MCF 10A (cell line): Measurements from ENCODE around the gene PRMT7. TPM values are rescaled to one million over a fixed set of nuclear protein-coding genes. Genes with fewer than 3 reads are reported as not detected.

Experiments used
- Bru-seq: library from RNA; stranded (reverse); fragments of 400-500 nt; gene quantifications from one replicate; lab custom pipeline; 2021; lab: Mats Ljungman, UMichigan
- BruChase-seq, 2 experiments: library from RNA; stranded (reverse); fragments of 400-500 nt; gene quantifications; one replicate each; lab custom pipeline; 2021; lab: Mats Ljungman, UMichigan
- BruUV-seq: library from RNA; stranded (reverse); fragments of 400-500 nt; replicated peaks from 2 replicates; lab custom pipeline; 2021; lab: Mats Ljungman, UMichigan
- CTCF ChIA-PET: fragments of 300-600 bp; sonication (Branson Sonifier 250); formaldehyde crosslinking; extraction: SDS; loops from one replicate; lab custom pipeline; 2021; ENCODE audit warnings: antibody characterized with exemption, inconsistent platforms; lab: Yijun Ruan, JAX
- POLR2A ChIA-PET: fragments of 300-600, 350-650 bp; sonication (Branson Sonifier 250); formaldehyde crosslinking; extraction: SDS; loops from one replicate; lab custom pipeline; 2020; ENCODE audit warnings: antibody characterized with exemption, inconsistent platforms; lab: Yijun Ruan, JAX
- DNase-seq: peaks from one replicate; pipeline ENCODE4 v3.0.0-alpha.2; 2018; ENCODE audit not compliant: unreplicated experiment
- H3K27ac Mint-ChIP-seq: one replicate; pipeline ENCODE4 v1.8.0; 2022; ENCODE audit warnings: mild to moderate bottlenecking, low read depth, mixed read lengths; ENCODE audit not compliant: unreplicated experiment
- H3K27me3 Mint-ChIP-seq: one replicate; pipeline ENCODE4 v1.8.0; 2022; ENCODE audit warnings: mixed read lengths; ENCODE audit not compliant: insufficient read depth, unreplicated experiment
- H3K36me3 Mint-ChIP-seq: one replicate; pipeline ENCODE4 v1.8.0; 2022; ENCODE audit warnings: mild to moderate bottlenecking, moderate library complexity, mixed read lengths; ENCODE audit not compliant: insufficient read depth, unreplicated experiment
- H3K4me1 Mint-ChIP-seq: one replicate; pipeline ENCODE4 v1.8.0; 2022; ENCODE audit warnings: mixed read lengths; ENCODE audit not compliant: insufficient read depth, unreplicated experiment
- H3K4me3 Mint-ChIP-seq: one replicate; pipeline ENCODE4 v1.8.0; 2022; ENCODE audit warnings: mild to moderate bottlenecking, moderate library complexity, mixed read lengths; ENCODE audit not compliant: unreplicated experiment
- H3K9me3 Mint-ChIP-seq: one replicate; pipeline ENCODE4 v1.8.0; 2022; ENCODE audit warnings: mixed read lengths; ENCODE audit not compliant: unreplicated experiment
- intact Hi-C: fragments of 100-400 bp; cut with micrococcal nuclease; formaldehyde crosslinking; loops from 2 replicates; pipeline ENCODE4 v1.14.1; 2022
- long read RNA-seq: library from polyadenylated mRNA; stranded (forward); transcript quantifications from one replicate; pipeline ENCODE4 v2.0.0, GENCODE V29; 2022
- total RNA-seq: library from RNA; stranded (reverse); gene quantifications from 2 replicates; pipeline ENCODE4 v1.2.3, GENCODE V29; 2022
- TF ChIP-seq, protein P1 (sequence below): fragments of 200-600 bp; IDR thresholded peaks from one replicate; pipeline ENCODE4 v1.8.0; 2022; ENCODE audit warnings: antibody characterized with exemption, mild to moderate bottlenecking; ENCODE audit not compliant: unreplicated experiment

PRMT7 gene, protein sequence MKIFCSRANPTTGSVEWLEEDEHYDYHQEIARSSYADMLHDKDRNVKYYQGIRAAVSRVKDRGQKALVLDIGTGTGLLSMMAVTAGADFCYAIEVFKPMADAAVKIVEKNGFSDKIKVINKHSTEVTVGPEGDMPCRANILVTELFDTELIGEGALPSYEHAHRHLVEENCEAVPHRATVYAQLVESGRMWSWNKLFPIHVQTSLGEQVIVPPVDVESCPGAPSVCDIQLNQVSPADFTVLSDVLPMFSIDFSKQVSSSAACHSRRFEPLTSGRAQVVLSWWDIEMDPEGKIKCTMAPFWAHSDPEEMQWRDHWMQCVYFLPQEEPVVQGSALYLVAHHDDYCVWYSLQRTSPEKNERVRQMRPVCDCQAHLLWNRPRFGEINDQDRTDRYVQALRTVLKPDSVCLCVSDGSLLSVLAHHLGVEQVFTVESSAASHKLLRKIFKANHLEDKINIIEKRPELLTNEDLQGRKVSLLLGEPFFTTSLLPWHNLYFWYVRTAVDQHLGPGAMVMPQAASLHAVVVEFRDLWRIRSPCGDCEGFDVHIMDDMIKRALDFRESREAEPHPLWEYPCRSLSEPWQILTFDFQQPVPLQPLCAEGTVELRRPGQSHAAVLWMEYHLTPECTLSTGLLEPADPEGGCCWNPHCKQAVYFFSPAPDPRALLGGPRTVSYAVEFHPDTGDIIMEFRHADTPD
- total RNA-seq = 28.0 and 33.2 TPM in 2 replicates
- Bru-seq, nascent RNA = percentile 55 among the genes with signal in this experiment
- BruChase-seq, experiment 1, labeled RNA remaining after a 6-hour chase = percentile 52 among the genes with signal in this experiment
- BruChase-seq, experiment 2, labeled RNA remaining after a 2-hour chase = percentile 57 among the genes with signal in this experiment
- long read RNA-seq, partial matches to known transcripts = 1 of 40 reads
- long read RNA-seq, other reads (novel, unspliced or antisense) = 38 of 40 reads

DNA sequence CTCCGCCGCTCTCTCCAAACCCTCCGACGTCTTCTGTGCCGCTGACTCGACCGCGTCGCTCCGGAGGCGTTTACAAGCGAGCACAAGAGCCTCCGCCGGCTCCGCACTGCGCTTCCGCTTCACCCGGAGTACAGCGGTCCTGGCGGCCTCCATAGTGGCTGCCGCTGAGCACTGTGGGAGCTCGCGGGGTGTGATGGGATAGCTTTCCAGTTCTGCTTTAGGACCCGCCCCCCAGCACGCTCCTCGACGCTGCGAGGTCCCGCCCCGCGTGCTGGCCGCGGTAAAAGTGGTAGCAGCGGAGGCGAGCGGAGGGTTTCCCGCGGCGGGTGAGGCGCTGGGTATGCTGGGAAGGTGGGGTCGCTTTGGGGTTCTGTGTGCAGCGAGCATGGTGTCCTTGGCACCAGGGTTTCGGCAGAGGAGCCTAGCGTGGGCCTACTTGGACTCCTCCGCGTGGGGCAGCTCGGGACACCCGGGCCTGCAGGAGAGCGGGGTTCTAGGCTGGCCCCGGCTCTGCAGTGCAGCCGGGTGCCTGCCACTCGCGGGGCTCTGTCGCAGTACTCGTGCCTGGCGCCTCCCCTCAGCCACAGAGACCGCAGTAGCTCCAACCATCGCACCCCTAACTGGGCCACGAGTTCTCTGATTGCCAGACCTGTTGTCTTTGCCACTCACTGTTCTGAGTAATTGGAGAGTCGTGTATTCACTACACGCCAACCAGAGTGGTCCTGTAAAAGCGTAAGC lies at the start of gene PRMT7, which contains the start of gene SLC7A6OS:
Gene PRMT7 (plus strand): TSS at position 246 of the 738 bp plus-strand sequence. CDS start 4,961 bp downstream, outside the sequence.
Gene SLC7A6OS (minus strand): TSS at position 173 of the 738 bp plus-strand sequence. CDS start 20 bp downstream, at position 153.
- no peaks in the 10 kb centered on the region for H3K27me3 Mint-ChIP-seq
- peak within 1 kb of the TSS; percentile 87 for H3K27ac Mint-ChIP-seq
- intact Hi-C loops = loop anchor here (2.0 kb wide), 1 partner anchor 46 kb away; the partner anchor contains the start of gene SLC7A6
- peaks cover 16% of the 10 kb centered on the region for H3K4me1 Mint-ChIP-seq
- no peaks in the 10 kb centered on the region for H3K9me3 Mint-ChIP-seq
- peak within 1 kb of the TSS; percentile 97 for H3K4me3 Mint-ChIP-seq
- CTCF ChIA-PET = interaction anchor here (0.5 to 2.4 kb wide), 11 partner anchors 11 to 698 kb away, joined by 3 to 47 read pairs (median 4); partner anchors contain the start of gene SLC7A6
- TSS peak; percentile 29 for BruUV-seq
- TF ChIP-seq, protein P1, sequence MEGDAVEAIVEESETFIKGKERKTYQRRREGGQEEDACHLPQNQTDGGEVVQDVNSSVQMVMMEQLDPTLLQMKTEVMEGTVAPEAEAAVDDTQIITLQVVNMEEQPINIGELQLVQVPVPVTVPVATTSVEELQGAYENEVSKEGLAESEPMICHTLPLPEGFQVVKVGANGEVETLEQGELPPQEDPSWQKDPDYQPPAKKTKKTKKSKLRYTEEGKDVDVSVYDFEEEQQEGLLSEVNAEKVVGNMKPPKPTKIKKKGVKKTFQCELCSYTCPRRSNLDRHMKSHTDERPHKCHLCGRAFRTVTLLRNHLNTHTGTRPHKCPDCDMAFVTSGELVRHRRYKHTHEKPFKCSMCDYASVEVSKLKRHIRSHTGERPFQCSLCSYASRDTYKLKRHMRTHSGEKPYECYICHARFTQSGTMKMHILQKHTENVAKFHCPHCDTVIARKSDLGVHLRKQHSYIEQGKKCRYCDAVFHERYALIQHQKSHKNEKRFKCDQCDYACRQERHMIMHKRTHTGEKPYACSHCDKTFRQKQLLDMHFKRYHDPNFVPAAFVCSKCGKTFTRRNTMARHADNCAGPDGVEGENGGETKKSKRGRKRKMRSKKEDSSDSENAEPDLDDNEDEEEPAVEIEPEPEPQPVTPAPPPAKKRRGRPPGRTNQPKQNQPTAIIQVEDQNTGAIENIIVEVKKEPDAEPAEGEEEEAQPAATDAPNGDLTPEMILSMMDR = no peak
- peaks cover 27% of the 10 kb centered on the region for H3K36me3 Mint-ChIP-seq
- peak; percentile 90 for DNase-seq
- POLR2A ChIA-PET = interaction anchor here (0.6 to 4.2 kb wide), 26 partner anchors 8 to 245 kb away, joined by 3 to 92 read pairs (median 6); partner anchors contain the start of genes ESRP2, PLA2G15 and SLC7A6

DNA sequence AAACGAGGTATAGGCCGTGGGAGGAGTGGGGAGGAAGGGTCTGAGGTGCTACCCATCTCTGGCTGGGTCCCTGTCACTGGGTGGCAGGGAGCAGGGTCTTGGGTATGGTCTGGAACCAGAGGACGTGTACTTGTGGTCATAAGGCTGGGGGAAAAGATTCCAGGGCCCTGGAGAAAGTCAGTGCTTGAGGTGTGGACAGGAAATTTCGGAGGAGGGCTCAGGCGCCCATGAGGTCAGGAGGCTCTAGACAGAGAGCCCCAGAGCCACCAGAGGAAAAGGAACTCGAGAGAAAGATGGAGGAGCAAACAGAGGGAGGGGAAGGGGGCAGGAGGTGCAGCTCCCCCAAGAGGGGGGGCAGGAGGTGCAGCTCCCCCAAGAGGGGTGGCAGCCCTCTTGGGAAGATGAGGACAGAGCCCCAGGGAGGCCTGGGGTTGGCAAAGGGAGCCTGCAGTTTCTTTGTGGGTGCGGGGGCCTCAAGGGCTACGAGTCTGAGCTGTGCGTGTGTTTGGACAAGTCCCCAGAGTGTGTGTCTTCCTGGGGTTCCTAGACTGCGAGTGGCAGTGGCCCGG lies 47.2 kb upstream of the PRMT7 start:
- TF ChIP-seq, protein P1 = no peak
- Mint-ChIP-seq H3K9me3 (no peaks in the 10 kb centered on the region), H3K27ac (peak overlapping the region; percentile 92), H3K36me3 (peaks cover 17% of the 10 kb centered on the region), H3K4me3 (peak overlapping the region; percentile 97), H3K4me1 (peaks cover 22% of the 10 kb centered on the region), H3K27me3 (no peaks in the 10 kb centered on the region)
- intact Hi-C loops = loop anchor here (2.0 to 5.0 kb wide), 2 partner anchors 47 to 249 kb away; partner anchors contain the start of genes PRMT7 and SLC7A6OS
- POLR2A ChIA-PET = interaction anchor here (0.7 to 4.2 kb wide), 19 partner anchors 9 to 172 kb away, joined by 3 to 74 read pairs (median 6); partner anchors contain the start of genes ESRP2, PLA2G15, PRMT7 and SLC7A6OS
- CTCF ChIA-PET = interaction anchor here (0.5 to 7.3 kb wide), 24 partner anchors 10 to 764 kb away, joined by 3 to 308 read pairs (median 4); partner anchors contain the start of genes PRMT7 and SLC7A6OS
- no peak for DNase-seq
- BruUV-seq = no TSS peak

DNA sequence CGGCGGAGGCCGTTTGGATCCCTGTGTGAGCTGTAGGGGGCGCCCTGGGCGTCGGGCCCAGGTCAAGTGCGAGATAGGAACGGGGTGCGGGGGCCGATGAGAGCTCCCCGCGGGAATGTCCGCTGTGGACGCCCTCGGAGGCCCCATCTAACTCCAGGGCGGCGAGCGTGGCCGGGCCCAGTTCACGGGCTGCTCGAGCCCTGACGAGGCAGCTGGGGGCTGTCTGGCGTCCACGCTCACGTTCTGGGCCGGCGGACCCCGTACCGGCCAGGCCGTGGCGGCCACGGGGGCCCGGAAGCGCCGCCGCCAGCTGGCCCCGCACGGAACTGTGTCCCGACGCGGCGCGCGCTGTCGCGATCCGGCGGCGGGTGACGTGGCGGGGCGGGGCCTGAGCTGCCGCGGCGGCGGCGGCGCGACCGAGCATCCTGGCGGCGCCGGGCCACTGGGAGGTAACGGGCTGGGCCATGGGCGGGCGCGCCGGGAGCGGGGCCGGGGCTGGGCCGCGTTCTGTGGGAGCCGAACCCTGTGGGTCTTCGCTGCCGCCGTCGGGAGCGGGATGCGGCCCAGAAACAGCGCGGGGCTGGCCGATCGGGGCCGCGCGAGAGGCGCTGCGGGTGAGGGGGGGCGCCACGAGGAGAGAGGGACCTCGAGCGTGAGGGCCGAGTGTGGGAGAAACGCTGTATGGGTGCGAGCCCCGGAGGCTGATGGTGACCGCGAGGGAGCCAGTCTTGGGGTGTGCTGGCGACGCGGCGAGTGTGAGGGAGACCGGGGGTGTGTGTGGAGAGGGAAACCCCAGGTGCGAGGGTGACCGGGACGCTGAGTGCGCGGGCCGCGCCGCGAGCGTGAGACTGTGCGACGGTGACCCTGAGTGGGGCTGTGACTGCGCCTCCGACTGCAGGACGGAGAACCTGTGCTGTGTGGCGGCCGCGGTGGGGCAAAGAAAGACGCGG lies 46.4 kb upstream of the PRMT7 start, which contains the start of gene SLC7A6:
Gene SLC7A6 (plus strand): TSS at position 399 of the 950 bp plus-strand sequence. CDS start 10,201 bp downstream, outside the sequence.
- POLR2A ChIA-PET = interaction anchor here (0.7 to 4.2 kb wide), 22 partner anchors 8 to 173 kb away, joined by 3 to 74 read pairs (median 6); partner anchors contain the start of genes ESRP2, PLA2G15, PRMT7 and SLC7A6OS
- H3K27me3 Mint-ChIP-seq = no peaks in the 10 kb centered on the region
- H3K4me3 Mint-ChIP-seq = peak within 1 kb of the TSS; percentile 97
- DNase-seq = peak; percentile 60
- peaks cover 22% of the 10 kb centered on the region for H3K4me1 Mint-ChIP-seq
- intact Hi-C loops = loop anchor here (2.0 to 5.0 kb wide), 2 partner anchors 46 to 248 kb away; partner anchors contain the start of genes PRMT7 and SLC7A6OS
- no TSS peak for BruUV-seq
- peak within 1 kb of the TSS; percentile 92 for H3K27ac Mint-ChIP-seq
- H3K9me3 Mint-ChIP-seq = no peaks in the 10 kb centered on the region
- H3K36me3 Mint-ChIP-seq = peaks cover 24% of the 10 kb centered on the region
- CTCF ChIA-PET = interaction anchor here (0.5 to 7.3 kb wide), 25 partner anchors 9 to 473 kb away, joined by 3 to 308 read pairs (median 4); partner anchors contain the start of genes PRMT7 and SLC7A6OS
- TF ChIP-seq, protein P1 = peak; percentile 81
